T47D (cell line): Measurements from ENCODE around the gene MAPK8.

ENCODE experiments used
- DNase-seq, 2 experiments: peaks; one replicate each; pipeline versions ENCODE4 v3.0.0 to v3.0.0-alpha.2; 2011 to 2012; ENCODE audit warnings: low read depth in 1 of 2, low spot score in 1 of 2
- JUND ChIP-seq: IDR thresholded peaks from 2 replicates; pipeline ENCODE4 v1.6.1; 2012; ENCODE audit warnings: low read depth
- in situ Hi-C: cut with HindIII; loops from 2 replicates; pipeline ENCODE4 v1.10.0; 2016; ENCODE audit warnings: low sequenced_read_pairs, low pct_unique_long_range_greater_than_20kb

The MAPK8 gene

GRCh38 chr10:48484911-48485310, 178.4 kb downstream of the MAPK8 start:
- in situ Hi-C loops: no loop called here
- TF ChIP-seq JUND: no peak
- no peak for DNase-seq

GRCh38 chr10:48485711-48486110, 179.2 kb downstream of the MAPK8 start:
- TF ChIP-seq JUND: no peak
- in situ Hi-C loops: no loop called here
- DNase-seq: no peak

- in situ Hi-C loops: no loop called here
- DNase-seq: no peak
These were observed 180.8 kb downstream of the MAPK8 start for GRCh38 chr10:48487244-48487643.

More at GRCh38 chr10:48487244-48487643, 180.8 kb downstream of the MAPK8 start:
- no peak for TF ChIP-seq JUND
